H1 (cell line): ENCODE results near the gene RUNX1. TPM values are rescaled to one million over a fixed set of nuclear protein-coding genes. Genes with fewer than 3 reads are reported as not detected.

Source experiments
- NANOG ChIP-seq: IDR thresholded peaks from 2 replicates; pipeline ENCODE4 v1.6.1; 2011; ENCODE audit warnings: low read length, low read depth, mild to moderate bottlenecking, inconsistent platforms; ENCODE audit not compliant: insufficient read depth, poor library complexity, severe bottlenecking
- NRF1 ChIP-seq: IDR thresholded peaks from 2 replicates; pipeline ENCODE4 v1.6.1; 2011; ENCODE audit warnings: mild to moderate bottlenecking, low read depth, low read length, improper control_type of control experiment
- POLR2AphosphoS5 ChIP-seq: IDR thresholded peaks from 2 replicates; pipeline ENCODE4 v1.6.1; 2011; ENCODE audit warnings: low read depth, low read length
- RBBP5 ChIP-seq: IDR thresholded peaks from 2 replicates; pipeline ENCODE4 v1.7.1; 2012; ENCODE audit warnings: low read depth, mild to moderate bottlenecking, inconsistent platforms, low read length, moderate library complexity, borderline replicate concordance
- RNF2 ChIP-seq: fragments of 200-900, 300-1000 bp; sonication (generic); IDR thresholded peaks from 2 replicates; pipeline ENCODE4 v1.7.1; 2016; ENCODE audit warnings: borderline replicate concordance, low read depth, mild to moderate bottlenecking, antibody characterized with exemption, low read length; ENCODE audit not compliant: poor library complexity, severe bottlenecking; ENCODE audit errors: missing control alignments
- RXRA ChIP-seq: IDR thresholded peaks from 2 replicates; pipeline ENCODE4 v1.6.1; 2011; ENCODE audit warnings: low read depth, mild to moderate bottlenecking, low read length, moderate library complexity; ENCODE audit not compliant: insufficient read depth
- polyA plus RNA-seq, 7 experiments: library from polyadenylated mRNA; depleted of rRNA in 3 of 7; stranded (reverse) in 5 of 7; unstranded in 2 of 7; fragments of >200 nt in 5 of 7; fragments of 200-250 nt in 2 of 7; gene quantifications; 1 replicate in 5 of 7; 2 replicates in 1 of 7; 4 replicates in 1 of 7; pipeline versions ENCODE4 v1.2.1 to v1.2.3, GENCODE V29; 2011 to 2013; ENCODE audit warnings: missing spikeins in 2 of 7, mixed read lengths in 2 of 7
- total RNA-seq: library from RNA; stranded (reverse); fragmentation: NEBNext Ultra II Directional; extraction: Animal tissue kit (Norgen Biotek cat#: 25700); gene quantifications from 2 replicates; pipeline ENCODE4 v1.2.1, GENCODE V29; 2021
- TF ChIP-seq, protein P1 (sequence below): fragments of 300-600 bp; sonication (generic); IDR thresholded peaks from 2 replicates; pipeline ENCODE4 v1.7.1; 2012; ENCODE audit warnings: low read length, moderate library complexity, mild to moderate bottlenecking, inconsistent platforms; ENCODE audit not compliant: insufficient replicate concordance

Gene RUNX1
- total and polyA plus RNA-seq, 2 of the 8 experiments (the other 6 are each of a cell fraction or from before 2014, with no cell fraction given) = 0.20 to 0.60 TPM

DNA sequence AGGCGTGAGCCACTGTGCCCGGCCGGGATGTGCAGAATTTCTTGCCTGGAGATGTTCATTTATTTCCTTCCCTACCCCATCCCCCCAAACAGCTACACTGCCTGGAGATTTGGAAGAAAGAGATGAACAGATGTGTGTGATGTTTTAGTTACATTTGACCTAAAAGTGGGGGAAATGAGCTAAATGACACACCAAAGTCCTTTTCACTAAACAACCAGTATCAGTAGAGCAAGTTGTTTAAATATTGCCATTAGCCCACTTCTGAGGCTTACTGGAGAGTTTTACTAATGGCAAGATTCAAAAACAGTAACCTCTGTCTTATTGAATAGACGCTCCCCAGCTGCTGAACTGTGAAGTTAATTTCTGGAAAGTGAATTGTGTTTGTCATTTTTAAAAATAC lies 100.1 kb downstream of the RUNX1 start (continued):
- TF ChIP-seq, protein P1, sequence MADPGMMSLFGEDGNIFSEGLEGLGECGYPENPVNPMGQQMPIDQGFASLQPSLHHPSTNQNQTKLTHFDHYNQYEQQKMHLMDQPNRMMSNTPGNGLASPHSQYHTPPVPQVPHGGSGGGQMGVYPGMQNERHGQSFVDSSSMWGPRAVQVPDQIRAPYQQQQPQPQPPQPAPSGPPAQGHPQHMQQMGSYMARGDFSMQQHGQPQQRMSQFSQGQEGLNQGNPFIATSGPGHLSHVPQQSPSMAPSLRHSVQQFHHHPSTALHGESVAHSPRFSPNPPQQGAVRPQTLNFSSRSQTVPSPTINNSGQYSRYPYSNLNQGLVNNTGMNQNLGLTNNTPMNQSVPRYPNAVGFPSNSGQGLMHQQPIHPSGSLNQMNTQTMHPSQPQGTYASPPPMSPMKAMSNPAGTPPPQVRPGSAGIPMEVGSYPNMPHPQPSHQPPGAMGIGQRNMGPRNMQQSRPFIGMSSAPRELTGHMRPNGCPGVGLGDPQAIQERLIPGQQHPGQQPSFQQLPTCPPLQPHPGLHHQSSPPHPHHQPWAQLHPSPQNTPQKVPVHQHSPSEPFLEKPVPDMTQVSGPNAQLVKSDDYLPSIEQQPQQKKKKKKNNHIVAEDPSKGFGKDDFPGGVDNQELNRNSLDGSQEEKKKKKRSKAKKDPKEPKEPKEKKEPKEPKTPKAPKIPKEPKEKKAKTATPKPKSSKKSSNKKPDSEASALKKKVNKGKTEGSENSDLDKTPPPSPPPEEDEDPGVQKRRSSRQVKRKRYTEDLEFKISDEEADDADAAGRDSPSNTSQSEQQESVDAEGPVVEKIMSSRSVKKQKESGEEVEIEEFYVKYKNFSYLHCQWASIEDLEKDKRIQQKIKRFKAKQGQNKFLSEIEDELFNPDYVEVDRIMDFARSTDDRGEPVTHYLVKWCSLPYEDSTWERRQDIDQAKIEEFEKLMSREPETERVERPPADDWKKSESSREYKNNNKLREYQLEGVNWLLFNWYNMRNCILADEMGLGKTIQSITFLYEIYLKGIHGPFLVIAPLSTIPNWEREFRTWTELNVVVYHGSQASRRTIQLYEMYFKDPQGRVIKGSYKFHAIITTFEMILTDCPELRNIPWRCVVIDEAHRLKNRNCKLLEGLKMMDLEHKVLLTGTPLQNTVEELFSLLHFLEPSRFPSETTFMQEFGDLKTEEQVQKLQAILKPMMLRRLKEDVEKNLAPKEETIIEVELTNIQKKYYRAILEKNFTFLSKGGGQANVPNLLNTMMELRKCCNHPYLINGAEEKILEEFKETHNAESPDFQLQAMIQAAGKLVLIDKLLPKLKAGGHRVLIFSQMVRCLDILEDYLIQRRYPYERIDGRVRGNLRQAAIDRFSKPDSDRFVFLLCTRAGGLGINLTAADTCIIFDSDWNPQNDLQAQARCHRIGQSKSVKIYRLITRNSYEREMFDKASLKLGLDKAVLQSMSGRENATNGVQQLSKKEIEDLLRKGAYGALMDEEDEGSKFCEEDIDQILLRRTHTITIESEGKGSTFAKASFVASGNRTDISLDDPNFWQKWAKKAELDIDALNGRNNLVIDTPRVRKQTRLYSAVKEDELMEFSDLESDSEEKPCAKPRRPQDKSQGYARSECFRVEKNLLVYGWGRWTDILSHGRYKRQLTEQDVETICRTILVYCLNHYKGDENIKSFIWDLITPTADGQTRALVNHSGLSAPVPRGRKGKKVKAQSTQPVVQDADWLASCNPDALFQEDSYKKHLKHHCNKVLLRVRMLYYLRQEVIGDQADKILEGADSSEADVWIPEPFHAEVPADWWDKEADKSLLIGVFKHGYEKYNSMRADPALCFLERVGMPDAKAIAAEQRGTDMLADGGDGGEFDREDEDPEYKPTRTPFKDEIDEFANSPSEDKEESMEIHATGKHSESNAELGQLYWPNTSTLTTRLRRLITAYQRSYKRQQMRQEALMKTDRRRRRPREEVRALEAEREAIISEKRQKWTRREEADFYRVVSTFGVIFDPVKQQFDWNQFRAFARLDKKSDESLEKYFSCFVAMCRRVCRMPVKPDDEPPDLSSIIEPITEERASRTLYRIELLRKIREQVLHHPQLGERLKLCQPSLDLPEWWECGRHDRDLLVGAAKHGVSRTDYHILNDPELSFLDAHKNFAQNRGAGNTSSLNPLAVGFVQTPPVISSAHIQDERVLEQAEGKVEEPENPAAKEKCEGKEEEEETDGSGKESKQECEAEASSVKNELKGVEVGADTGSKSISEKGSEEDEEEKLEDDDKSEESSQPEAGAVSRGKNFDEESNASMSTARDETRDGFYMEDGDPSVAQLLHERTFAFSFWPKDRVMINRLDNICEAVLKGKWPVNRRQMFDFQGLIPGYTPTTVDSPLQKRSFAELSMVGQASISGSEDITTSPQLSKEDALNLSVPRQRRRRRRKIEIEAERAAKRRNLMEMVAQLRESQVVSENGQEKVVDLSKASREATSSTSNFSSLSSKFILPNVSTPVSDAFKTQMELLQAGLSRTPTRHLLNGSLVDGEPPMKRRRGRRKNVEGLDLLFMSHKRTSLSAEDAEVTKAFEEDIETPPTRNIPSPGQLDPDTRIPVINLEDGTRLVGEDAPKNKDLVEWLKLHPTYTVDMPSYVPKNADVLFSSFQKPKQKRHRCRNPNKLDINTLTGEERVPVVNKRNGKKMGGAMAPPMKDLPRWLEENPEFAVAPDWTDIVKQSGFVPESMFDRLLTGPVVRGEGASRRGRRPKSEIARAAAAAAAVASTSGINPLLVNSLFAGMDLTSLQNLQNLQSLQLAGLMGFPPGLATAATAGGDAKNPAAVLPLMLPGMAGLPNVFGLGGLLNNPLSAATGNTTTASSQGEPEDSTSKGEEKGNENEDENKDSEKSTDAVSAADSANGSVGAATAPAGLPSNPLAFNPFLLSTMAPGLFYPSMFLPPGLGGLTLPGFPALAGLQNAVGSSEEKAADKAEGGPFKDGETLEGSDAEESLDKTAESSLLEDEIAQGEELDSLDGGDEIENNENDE = no peak
- TF ChIP-seq RXRA (no peak), POLR2AphosphoS5 (no peak), RBBP5 (no peak), NANOG (no peak), RNF2 (no peak), NRF1 (no peak)
